GM19455 (cell line): ENCODE results near the gene CRIP1.

ENCODE experiments used
- ATAC-seq: cut with Tn5 transposase; IDR thresholded peaks from one replicate; pipeline ENCODE4 v1.9.1; 2021; ENCODE audit not compliant: unreplicated experiment

CRIP1 gene

GRCh38 chr14:105503296-105503640, 16.6 kb downstream of the CRIP1 start:
- no peak for ATAC-seq

- ATAC-seq = no peak
Observed at GRCh38 chr14:105503935-105504692, 17.4 kb downstream of the CRIP1 start.

- no peak for ATAC-seq
Observed at GRCh38 chr14:105505101-105505500, 18.4 kb downstream of the CRIP1 start.

GRCh38 chr14:105507247-105507646, 20.6 kb downstream of the CRIP1 start:
- ATAC-seq = no peak

GRCh38 chr14:105508069-105508468, 21.4 kb downstream of the CRIP1 start:
- ATAC-seq = no peak

- no peak for ATAC-seq
Observed at GRCh38 chr14:105508601-105509000, 21.9 kb downstream of the CRIP1 start.

GRCh38 chr14:105517096-105517495, 30.4 kb downstream of the CRIP1 start:
- ATAC-seq = no peak

GRCh38 chr14:105519946-105520698, 33.4 kb downstream of the CRIP1 start:
- ATAC-seq = no peak

GRCh38 chr14:105525326-105525725, 38.6 kb downstream of the CRIP1 start:
- ATAC-seq = no peak

GRCh38 chr14:105525861-105526775, 39.4 kb downstream of the CRIP1 start, which contains the start of gene TMEM121:
TMEM121 (plus strand) TSS chr14:105526583; CDS start chr14:105528835, 2,252 bp downstream.
- no peak for ATAC-seq

- ATAC-seq = no peak
Observed at GRCh38 chr14:105526776-105527380, 40.2 kb downstream of the CRIP1 start.

- no peak for ATAC-seq
Observed at GRCh38 chr14:105527381-105527825, 40.7 kb downstream of the CRIP1 start.

- ATAC-seq = no peak
Observed at GRCh38 chr14:105527826-105528585, 41.3 kb downstream of the CRIP1 start.

GRCh38 chr14:105528586-105529318, 42.1 kb downstream of the CRIP1 start:
- ATAC-seq = no peak

- ATAC-seq = no peak
Observed at GRCh38 chr14:105529319-105529568, 42.6 kb downstream of the CRIP1 start.

- ATAC-seq = no peak
Observed at GRCh38 chr14:105529569-105530284, 43.0 kb downstream of the CRIP1 start.

- no peak for ATAC-seq
Observed at GRCh38 chr14:105530285-105531087, 43.8 kb downstream of the CRIP1 start.
